Suppressor macrophage (primary cell): ENCODE measurements around the gene STRN4.

Source experiments
- DNase-seq, 4 experiments: peaks; one replicate each; pipeline ENCODE4 v3.0.0-alpha.2; 2020 to 2022

The STRN4 gene

DNA sequence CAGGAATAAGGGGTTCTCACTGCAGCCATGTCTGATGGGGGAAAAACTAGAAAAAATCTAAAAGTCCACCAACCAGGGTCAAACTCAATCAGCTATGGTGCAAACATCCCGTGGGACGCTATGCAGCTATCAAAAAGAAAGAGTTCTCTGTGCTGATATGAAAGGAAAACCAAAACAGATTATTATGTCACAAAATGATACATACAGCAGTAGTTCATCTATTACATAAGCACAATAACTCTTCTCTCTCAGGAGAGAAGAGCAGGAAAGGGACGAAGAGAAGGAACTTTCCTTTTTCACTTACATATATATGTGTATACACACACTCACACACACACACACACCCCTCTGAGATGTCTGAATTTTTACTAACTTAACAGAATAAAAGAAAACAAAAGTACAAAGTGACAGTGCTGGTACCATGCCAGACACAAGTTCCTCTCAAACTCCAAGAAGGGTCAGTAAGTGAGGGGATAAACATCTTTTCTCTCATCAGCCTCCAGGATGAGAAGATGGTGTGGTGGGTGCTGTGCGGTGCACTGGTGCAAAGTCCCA lies 3.2 kb downstream of the STRN4 start:
- DNase-seq = peak in 1 of 4 experiments; percentile 20

GRCh38 chr19:46741447-46741846 lies 4.8 kb downstream of the STRN4 start:
- no peak for DNase-seq

- no peak for DNase-seq
Measured at GRCh38 chr19:46739290-46739771, 6.9 kb downstream of the STRN4 start.

DNA sequence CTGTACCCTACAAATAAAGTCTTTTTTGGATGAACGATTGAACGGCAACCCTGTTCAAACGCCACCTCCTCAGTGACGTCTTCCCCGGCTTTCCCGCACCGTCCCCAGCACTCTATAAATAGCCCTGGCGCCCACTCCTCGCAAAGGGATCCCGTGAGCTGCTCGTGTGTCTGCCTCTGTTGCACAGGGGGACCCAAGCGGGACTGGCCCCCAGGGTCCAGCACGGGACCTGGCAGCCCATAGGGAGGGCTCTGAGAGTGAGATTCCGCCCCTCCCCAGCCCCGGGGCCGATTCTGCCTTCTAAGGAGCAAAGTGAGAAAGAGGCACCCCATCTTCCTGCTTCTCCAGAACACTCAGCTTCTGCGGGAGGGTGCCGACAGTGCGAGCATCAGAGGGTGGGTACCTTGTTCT lies 8.5 kb downstream of the STRN4 start:
- DNase-seq = no peak

DNA sequence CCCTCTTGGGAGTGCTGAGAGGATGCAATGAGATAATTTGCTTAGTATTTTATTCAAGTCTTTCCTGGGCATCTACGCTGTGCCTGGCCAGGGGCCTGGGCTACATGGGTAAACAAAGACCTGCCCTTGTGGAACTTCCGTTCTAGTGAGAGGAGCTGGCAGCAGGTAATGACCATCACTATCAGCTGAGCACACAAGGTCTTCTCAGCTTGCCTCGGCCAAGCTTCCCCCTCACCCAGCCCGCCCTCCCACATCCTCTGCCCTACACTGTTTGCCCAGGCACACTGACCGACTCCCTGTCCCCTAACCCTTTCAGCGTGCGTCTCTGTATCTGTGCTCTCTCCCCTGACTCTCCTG lies 9.0 kb downstream of the STRN4 start:
- no peak for DNase-seq

DNA sequence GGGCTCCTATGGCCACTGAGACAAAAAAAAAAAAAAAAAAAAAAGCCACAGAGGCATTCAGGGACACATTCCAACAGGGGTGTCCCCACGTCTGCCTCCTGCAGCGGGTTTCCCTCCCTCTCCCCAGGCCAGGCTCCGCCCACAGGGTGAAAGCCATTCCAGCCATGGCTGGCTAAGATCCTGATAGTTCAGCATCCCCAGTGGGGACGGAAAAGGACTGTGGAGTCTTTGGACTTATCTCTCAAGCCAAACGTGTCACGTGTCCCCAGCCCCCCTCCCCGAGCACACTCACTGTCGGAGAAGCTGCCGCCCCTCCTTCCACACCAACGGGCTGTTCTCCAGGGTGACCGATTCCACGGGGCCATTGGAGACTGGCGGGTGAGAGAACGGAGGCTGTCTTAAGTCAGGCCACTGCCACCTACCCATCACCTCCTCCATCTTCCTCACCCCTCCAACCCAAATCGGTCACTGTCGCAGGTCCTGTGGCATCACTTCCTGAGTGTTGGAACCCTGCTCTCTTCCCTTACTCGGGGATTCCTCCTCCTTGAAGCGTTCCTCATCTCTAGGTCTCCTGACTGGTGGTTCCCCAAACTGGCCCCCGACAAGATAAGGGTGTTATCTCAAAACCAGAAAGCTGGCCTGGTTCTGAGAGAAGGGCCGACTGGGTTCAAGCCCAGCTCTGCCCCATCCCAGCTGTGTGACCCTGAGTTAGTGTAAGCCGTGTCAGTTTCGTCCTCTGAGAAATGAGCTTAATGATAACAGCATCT lies 9.5 kb downstream of the STRN4 start:
- no peak for DNase-seq

DNA sequence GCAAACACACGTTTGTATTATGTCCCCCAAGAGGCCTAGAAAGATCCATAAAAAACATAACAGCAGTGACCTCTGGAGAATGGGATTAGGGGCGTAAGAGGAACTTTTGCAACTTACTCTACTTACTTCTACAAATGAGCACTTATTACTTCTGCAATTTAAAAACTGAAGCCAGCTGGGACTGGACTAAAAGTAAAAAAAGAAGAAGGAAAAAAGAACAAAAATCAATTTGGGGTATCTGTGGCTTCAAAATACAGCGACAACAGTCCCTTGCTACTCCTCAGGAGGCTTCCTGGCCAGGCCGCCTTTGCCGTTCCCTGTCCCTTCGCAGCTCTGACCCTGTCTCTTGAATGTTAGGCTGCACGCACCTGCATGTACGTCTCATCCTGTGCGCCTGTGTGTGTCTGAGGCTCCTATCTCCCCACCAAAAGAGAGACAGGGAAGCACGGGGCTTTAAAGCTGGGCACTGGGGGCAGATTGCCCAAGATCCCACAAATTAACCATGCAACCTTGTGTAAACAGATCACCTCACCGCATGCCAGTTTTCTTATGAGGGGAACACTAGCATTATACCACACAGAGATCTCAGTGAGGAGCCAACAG lies 12.5 kb downstream of the STRN4 start:
- peak; percentile 33 to 80 (median 54) for DNase-seq

DNA sequence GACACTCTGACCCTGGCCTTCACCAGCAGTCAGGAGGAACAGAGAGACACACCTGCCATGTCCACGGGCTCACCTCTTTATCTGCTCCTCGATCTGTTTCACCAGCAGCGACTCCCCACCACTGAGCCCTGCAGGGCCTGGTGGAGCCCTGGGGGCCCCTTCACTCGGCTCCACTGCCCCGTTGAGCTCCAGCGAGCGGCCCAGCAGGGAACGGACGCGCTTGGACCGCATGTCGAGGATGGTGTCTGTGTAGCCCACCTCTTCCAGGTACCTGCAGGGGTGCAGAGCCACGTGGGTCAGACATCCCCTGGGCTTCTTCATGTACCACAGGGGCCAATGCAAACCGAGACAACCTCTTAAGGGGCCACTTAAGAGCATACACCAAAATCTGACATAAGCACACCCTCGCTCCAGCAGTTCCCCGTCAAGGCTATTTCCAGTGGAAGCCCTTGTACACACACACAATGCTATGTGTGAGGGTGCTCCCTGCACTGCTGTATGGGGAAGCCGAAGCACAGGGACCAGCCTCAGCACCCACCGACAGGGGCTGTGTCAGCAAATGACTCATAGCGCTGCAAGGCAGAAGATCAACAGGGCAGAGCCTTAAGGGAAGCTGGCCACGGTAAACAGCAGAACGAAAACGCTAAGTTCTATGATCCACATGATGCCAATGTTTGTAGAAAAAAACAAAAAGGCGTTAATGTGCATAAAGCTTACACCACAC lies 13.1 kb downstream of the STRN4 start:
- peak; percentile 93 to 98 (median 96) for DNase-seq

DNA sequence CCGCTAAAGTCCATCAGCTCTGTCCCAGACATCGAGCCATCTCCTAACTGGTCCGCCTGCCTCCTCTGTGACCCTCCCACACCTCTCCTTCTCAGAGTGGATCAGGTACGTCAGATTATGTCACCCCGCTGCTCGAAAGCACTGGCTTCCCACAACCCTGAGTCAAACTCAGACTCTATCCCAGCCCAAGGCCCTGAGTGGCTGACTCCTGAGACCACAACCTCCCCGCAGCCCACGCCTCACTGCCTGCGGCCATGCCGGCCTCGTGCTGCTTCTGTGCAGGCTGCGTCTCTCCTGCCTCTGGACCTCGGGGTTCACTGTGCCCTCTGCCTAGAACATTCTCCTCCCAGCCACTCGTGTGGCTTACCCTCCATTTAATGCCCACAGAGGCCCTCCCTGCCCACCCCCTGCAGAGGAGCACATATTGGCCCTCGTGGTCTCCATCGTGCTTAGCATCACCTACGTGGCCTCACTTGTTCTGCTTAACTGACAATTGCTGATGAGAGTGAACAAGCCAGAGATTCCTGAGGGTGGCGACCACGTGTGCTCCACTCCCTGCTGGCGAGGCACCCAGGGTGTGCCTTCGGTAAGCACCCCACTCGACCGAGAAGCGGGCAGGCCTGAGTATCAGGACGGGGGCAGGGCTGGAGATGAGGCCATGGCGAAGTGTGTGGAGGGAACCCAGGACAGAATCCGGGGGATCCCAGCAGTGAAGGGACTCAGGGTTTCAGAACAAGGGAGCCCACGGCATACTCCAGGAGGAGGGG lies 13.9 kb downstream of the STRN4 start:
- no peak for DNase-seq

GRCh38 chr19:46731584-46731983 lies 14.7 kb downstream of the STRN4 start:
- peak; percentile 84 to 90 (median 90) for DNase-seq

DNA sequence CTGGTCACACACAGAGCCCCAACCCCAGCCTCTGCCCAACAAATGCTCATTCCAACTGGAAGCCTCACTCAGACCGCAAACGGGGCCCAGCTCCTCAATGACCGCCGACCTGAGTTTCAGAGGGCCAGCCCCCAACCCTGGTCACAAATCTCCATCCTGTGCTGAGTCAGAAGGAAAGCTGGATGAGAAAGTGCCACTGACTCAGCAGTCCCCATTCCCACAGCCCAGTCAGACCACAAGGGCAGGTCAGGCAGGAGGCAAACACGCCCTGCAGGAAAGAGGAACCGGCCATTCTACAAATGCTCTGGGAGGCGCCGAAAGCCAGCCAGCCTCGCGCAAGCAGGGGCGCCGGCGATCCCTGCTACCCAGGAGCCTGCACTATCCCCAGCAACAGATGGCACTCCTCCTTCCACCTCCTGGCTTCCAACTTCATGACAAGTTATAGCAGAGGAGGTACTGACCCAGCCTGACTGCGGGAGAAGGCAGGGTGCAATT lies 15.2 kb downstream of the STRN4 start:
- peak; percentile 86 to 94 (median 92) for DNase-seq

DNA sequence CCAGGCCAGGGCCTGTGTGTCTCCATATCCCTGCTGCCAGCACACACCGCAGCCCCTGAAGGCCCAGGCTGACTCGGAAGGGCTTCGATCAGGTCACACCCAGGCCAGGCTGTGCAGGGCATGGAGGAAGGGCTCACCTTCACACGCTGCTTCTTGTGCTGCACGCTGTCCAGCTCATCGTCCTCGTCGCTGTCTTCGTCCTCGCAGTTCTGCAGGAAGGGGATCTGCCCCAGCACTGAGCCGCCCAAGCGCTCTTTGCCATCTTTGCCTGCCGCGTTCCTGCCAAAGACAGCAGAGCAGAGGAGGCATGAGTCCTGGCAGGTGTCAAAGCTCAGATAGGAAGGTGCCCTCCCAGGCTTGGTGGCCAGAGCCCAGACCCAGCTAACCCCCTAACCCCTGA lies 15.7 kb downstream of the STRN4 start:
- DNase-seq = no peak

DNA sequence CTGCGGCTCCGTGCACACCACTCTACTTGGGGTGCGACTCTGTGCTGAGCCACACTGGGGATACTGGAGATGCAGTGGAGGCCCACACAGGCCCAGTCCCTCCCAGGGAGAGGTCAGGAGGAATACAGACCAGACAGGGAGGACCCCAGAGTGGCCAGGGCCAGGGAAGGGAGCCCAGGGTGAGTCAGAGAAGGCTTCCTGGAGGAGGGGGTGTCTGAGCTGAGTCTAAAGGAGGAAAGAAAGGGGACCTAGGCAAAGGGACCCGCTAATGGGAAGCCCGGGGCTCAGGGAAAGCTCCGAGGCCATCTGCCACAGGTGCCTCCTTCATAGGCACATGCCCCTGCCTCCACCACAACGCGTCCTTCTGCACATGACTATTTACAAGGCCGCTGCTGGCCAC lies 16.1 kb downstream of the STRN4 start:
- no peak for DNase-seq

- DNase-seq = no peak
Measured at GRCh38 chr19:46729696-46730095, 16.6 kb downstream of the STRN4 start.

DNA sequence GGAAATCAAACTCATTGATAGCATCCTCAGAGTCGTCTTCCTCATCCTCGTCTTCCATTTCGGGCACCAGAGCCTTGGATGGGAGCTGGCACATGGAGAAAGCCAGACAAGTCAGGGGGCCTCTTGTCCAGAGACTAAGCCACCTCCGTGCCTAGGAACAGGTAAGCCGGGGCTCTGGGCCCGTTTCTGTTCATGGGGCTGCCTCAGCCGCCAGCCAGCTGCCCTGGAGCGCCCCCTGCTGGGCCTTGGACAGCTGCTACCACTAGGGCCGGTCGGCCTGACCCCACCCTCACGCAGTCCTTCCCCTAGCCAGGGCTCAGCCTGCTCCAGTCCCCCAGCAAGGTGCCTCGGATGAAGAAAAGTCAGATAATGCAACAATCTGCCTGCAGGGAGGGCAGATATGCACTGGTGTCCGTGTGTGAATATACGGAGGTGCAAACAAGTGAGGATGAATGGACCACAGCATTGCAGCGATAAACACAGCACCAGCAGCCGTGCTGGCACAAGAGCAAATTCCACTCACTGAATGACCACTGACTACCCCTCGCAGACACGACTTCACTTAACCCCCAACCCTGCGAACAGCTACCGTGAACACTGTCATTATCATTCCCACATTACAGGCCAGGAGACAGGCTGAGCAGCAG lies 17.4 kb downstream of the STRN4 start:
- peak; percentile 81 to 92 (median 86) for DNase-seq

- no peak for DNase-seq
Measured at GRCh38 chr19:46728208-46728607, 18.0 kb downstream of the STRN4 start.

- no peak for DNase-seq
Measured at GRCh38 chr19:46727757-46728156, 18.5 kb downstream of the STRN4 start.

- DNase-seq = no peak
Measured at GRCh38 chr19:46726971-46727501, 19.2 kb downstream of the STRN4 start.

- DNase-seq = no peak
Measured at GRCh38 chr19:46726551-46726950, 19.7 kb downstream of the STRN4 start.

- DNase-seq = no peak
Measured at GRCh38 chr19:46725859-46726393, 20.3 kb downstream of the STRN4 start.
